Measurements from ENCODE around the gene TFEB.

Gene TFEB

DNA sequence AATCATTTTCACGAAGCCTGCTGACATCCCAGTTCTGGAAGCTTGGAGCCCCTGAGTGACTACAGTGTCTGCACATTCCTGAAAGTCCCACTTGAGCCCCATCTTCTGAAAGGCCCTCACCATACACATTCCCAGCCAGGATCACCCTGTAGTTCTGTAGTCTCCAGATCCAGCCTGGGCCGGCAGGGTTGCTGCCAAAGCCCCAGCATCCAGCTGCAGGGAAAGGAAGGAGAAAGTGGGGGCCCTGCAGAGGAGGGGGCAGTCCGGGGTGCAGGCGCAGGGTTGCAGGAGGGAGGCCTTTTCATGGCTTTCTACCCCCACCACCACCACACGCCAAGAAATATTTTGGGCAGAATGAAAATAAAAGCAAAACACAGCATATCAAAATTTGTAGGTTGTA, 71.1 kb downstream of the TFEB start:
- Histone ChIP-seq H3K9me3 (ENCODE audit: insufficient read depth, low read length) (peaks cover 5% of the 10 kb centered on the region; the same call in 1 of the 2 replicates), H3K9ac (ENCODE audit: insufficient read length, low read depth) (no peak overlapping the region), H3K4me1 (ENCODE audit: insufficient read depth, insufficient read length) (no peaks in the 10 kb centered on the region), H3K36me3 (ENCODE audit: insufficient read depth, insufficient read length, low read length) (no peaks in the 10 kb centered on the region), H3K4me3 (ENCODE audit: insufficient read length, low read depth) (no peak overlapping the region), H3K27me3 (ENCODE audit: insufficient read depth, insufficient read length) (no peaks in the 10 kb centered on the region)
- no peak for DNase-seq (ENCODE audit: low read depth, low spot score)
- TF ChIP-seq SUZ12 (IDR thresholded peaks at IDR 0.05; ENCODE audit: extremely low read depth, insufficient read depth, insufficient read length) (no peak), YY1 (IDR thresholded peaks at IDR 0.05; ENCODE audit: insufficient read depth, insufficient read length) (no peak), ZNF274 (IDR thresholded peaks at IDR 0.05; ENCODE audit: low read depth, low read length) (no peak)

DNA sequence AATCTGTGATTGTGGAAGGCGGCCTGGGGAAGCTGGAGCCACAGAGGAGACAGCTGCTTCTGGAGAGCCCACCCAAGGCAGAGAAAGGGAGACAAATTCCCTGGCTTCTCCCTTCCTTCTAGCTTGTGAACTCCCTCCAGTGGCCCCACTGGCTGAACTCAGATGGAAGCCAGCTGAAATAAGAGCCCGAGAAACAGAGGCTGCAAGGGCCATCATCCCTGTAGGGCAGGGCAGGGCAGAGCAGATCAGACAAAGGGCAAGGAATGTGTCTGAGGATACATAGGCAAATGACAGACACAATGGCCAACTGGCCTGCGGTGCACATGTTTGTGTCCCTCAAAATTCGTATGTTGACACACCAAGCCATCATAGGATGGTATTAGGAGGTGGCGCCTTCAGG, 71.8 kb downstream of the TFEB start:
- no peak for DNase-seq (ENCODE audit: low read depth, low spot score)
- TF ChIP-seq YY1 (IDR thresholded peaks at IDR 0.05; ENCODE audit: insufficient read depth, insufficient read length), result no peak
- TF ChIP-seq ZNF274 (IDR thresholded peaks at IDR 0.05; ENCODE audit: low read depth, low read length), result no peak
- no peak for TF ChIP-seq SUZ12 (IDR thresholded peaks at IDR 0.05; ENCODE audit: extremely low read depth, insufficient read depth, insufficient read length)
- no peaks in the 10 kb centered on the region for H3K9me3 ChIP-seq (ENCODE audit: insufficient read depth, low read length)
- H3K9ac ChIP-seq (ENCODE audit: insufficient read length, low read depth), result no peak overlapping the region
- no peaks in the 10 kb centered on the region for H3K4me1 ChIP-seq (ENCODE audit: insufficient read depth, insufficient read length)
- no peaks in the 10 kb centered on the region for H3K36me3 ChIP-seq (ENCODE audit: insufficient read depth, insufficient read length, low read length)
- H3K27me3 ChIP-seq (ENCODE audit: insufficient read depth, insufficient read length), result no peaks in the 10 kb centered on the region
- no peak overlapping the region for H3K4me3 ChIP-seq (ENCODE audit: insufficient read length, low read depth)

DNA sequence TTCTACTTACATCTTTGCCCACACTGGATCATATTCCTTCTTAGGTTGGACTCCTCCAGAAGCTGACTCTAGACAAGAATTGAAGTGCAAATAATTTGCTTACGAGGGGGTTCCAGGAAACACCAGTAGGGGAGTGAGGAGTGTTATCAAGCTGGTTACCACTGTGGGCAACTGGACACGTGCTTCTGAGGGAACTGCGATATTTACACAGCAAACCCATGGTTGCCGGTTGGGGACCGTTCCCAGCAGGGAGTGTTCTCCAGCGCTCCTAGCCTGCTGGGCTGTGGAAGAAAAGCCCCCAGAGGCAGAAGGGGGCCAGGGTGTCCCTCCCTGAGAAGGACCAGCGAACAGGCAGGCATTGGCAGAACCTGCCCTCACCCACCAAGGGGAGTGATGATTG, 75.5 kb downstream of the TFEB start:
- TF ChIP-seq YY1 (IDR thresholded peaks at IDR 0.05; ENCODE audit: insufficient read depth, insufficient read length), result no peak
- no peak for TF ChIP-seq ZNF274 (IDR thresholded peaks at IDR 0.05; ENCODE audit: low read depth, low read length)
- no peak for TF ChIP-seq SUZ12 (IDR thresholded peaks at IDR 0.05; ENCODE audit: extremely low read depth, insufficient read depth, insufficient read length)
- H3K27me3 ChIP-seq (ENCODE audit: insufficient read depth, insufficient read length), result no peaks in the 10 kb centered on the region
- peaks cover 12% of the 10 kb centered on the region for H3K4me1 ChIP-seq (ENCODE audit: insufficient read depth, insufficient read length)

DNA sequence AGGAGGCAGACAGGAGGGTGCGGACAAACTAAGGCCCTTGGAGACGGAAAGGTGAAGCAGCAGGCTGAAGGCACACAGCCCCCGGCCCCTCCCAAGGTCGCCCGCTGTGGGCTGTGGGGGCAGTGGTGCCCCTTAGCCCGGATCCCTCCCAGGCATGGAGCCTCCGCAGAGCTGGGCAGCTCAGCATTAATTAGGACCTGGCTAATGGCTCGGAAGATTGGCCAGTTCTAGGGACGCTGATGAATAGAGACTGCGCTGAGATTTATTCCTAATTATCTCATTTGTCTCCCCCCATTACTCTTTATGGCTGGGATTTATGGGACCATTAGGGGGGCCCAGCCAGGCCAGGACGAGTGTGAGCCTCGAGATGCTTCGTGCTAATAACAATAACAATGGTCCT, 76.8 kb downstream of the TFEB start:
- DNase-seq (ENCODE audit: low read depth, low spot score), result no peak
- H3K36me3 ChIP-seq (ENCODE audit: insufficient read depth, insufficient read length, low read length), result peaks cover under 1% of the 10 kb centered on the region
- no peaks in the 10 kb centered on the region for H3K9me3 ChIP-seq (ENCODE audit: insufficient read depth, low read length)
- no peak for TF ChIP-seq ZNF274 (IDR thresholded peaks at IDR 0.05; ENCODE audit: low read depth, low read length)
- TF ChIP-seq YY1 (IDR thresholded peaks at IDR 0.05; ENCODE audit: insufficient read depth, insufficient read length), result no peak
- TF ChIP-seq SUZ12 (IDR thresholded peaks at IDR 0.05; ENCODE audit: extremely low read depth, insufficient read depth, insufficient read length), result no peak
- no peak overlapping the region for H3K9ac ChIP-seq (ENCODE audit: insufficient read length, low read depth)
- H3K4me1 ChIP-seq (ENCODE audit: insufficient read depth, insufficient read length), result peaks cover 12% of the 10 kb centered on the region
- no peaks in the 10 kb centered on the region for H3K27me3 ChIP-seq (ENCODE audit: insufficient read depth, insufficient read length)
- H3K4me3 ChIP-seq (ENCODE audit: insufficient read length, low read depth), result no peak overlapping the region

More for the DNA sequence above, 75.5 kb downstream of the TFEB start:
- Histone ChIP-seq H3K9ac (ENCODE audit: insufficient read length, low read depth) (no peak overlapping the region), H3K4me3 (ENCODE audit: insufficient read length, low read depth) (no peak overlapping the region), H3K9me3 (ENCODE audit: insufficient read depth, low read length) (no peaks in the 10 kb centered on the region), H3K36me3 (ENCODE audit: insufficient read depth, insufficient read length, low read length) (no peaks in the 10 kb centered on the region)
- no peak for DNase-seq (ENCODE audit: low read depth, low spot score)

DNA sequence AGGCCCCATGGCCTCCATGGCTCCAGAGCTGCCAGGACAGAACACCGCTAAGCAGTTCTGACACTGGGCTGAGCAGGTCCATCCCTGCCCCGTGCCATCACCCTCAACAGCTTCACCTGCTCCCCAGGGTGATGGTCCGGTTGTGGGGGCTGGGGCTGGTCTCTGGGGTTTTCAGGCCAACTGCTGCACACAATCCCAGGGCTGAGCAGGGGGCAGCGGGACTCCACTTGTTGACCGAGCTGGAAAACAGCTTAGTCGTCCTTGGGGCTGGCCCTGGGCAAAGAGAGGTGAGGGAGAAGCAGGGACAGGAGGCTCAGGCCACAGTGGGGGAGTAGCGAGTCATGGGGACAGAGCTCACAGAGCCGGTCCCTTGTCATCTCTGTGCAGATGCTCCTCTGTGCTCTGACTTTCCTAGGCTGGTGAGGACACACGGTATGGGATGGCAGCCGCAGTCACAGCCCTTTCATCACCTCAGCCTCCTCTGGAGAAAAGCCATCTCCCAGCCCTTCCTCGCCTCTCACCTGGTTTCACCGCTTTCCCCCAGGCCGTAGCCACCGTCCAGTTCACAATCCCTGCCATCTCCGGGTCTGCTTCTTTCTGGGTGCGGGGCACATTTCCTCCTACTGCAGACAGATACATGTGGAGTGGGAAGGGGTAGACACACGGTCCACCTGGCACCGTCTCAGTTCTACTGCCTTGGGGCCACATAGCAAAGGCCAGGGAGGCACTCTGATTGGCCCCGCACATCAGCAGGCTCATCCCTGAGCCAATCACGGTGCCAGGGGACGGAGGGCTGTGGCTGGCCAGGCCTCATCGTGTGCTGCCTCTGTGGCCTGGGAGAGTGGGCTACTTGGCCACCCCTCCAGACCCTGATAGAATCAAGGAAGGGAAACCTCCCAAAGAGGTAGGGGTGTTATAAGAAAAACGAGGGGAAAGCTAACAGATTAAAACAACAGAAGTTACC, 78.0 kb downstream of the TFEB start:
- no peak for DNase-seq (ENCODE audit: low read depth, low spot score)
- Histone ChIP-seq H3K4me3 (ENCODE audit: insufficient read length, low read depth) (no peak overlapping the region), H3K9me3 (ENCODE audit: insufficient read depth, low read length) (no peaks in the 10 kb centered on the region), H3K36me3 (ENCODE audit: insufficient read depth, insufficient read length, low read length) (peaks cover 9% of the 10 kb centered on the region), H3K4me1 (ENCODE audit: insufficient read depth, insufficient read length) (peaks cover 12% of the 10 kb centered on the region), H3K27me3 (ENCODE audit: insufficient read depth, insufficient read length) (no peaks in the 10 kb centered on the region), H3K9ac (ENCODE audit: insufficient read length, low read depth) (no peak overlapping the region)
- TF ChIP-seq YY1 (IDR thresholded peaks at IDR 0.05; ENCODE audit: insufficient read depth, insufficient read length) (no peak), SUZ12 (IDR thresholded peaks at IDR 0.05; ENCODE audit: extremely low read depth, insufficient read depth, insufficient read length) (no peak), ZNF274 (IDR thresholded peaks at IDR 0.05; ENCODE audit: low read depth, low read length) (no peak)

DNA sequence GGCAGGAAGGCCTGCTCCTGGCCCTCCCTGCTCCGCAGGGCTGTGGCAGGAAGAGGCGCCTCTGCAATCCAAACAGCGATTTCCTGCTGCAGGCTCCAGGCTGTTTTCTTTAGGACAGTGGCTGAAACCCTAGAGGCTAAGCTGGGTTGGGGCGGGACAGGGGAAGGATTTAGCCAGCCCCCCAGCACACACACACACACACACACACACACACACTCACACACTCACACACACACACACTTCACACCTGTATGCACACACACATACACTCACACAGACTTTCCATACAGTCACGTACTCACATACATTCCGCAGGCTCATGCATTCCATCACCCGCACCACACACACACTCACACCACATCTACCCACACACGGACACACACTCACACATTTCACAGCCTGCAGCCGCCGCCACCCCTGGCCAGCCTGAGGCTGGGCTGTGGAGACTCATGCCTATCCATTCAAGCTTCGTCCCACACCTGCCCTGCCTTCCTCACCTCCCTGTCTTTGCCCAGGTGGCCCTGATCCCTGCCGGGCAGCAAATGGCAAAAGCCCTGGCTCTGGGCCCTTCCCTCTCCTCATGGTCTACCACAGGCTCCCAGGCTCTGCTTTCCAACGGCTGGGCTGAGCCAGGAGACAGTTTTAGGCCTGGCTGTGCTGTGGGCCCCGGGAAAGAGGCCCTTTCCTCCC, 79.3 kb downstream of the TFEB start:
- H3K9me3 ChIP-seq (ENCODE audit: insufficient read depth, low read length), result no peaks in the 10 kb centered on the region
- DNase-seq (ENCODE audit: low read depth, low spot score), result no peak
- no peak overlapping the region for H3K9ac ChIP-seq (ENCODE audit: insufficient read length, low read depth)
- no peaks in the 10 kb centered on the region for H3K27me3 ChIP-seq (ENCODE audit: insufficient read depth, insufficient read length)
- TF ChIP-seq SUZ12 (IDR thresholded peaks at IDR 0.05; ENCODE audit: extremely low read depth, insufficient read depth, insufficient read length), result no peak
- no peak for TF ChIP-seq YY1 (IDR thresholded peaks at IDR 0.05; ENCODE audit: insufficient read depth, insufficient read length)
- no peak for TF ChIP-seq ZNF274 (IDR thresholded peaks at IDR 0.05; ENCODE audit: low read depth, low read length)
- peaks cover 19% of the 10 kb centered on the region for H3K36me3 ChIP-seq (ENCODE audit: insufficient read depth, insufficient read length, low read length)
- H3K4me1 ChIP-seq (ENCODE audit: insufficient read depth, insufficient read length), result peaks cover 12% of the 10 kb centered on the region
- no peak overlapping the region for H3K4me3 ChIP-seq (ENCODE audit: insufficient read length, low read depth)

DNA sequence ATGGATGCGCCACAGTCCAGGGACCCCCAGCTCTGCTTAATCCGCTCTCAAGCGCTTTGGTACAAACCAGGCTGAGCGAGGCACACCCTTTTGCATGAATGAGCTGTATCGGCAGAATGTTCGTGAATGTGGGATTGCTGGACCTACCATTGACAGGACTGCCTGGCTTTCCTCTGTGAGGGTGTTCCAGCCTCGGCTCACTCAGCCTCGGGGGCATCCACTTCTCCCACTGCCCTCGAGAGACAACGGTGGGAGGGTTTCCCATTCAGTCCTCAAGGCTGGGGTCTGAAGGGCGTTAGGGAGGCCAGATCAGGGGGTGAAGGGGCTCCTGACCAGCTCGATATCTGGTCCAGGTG, 79.8 kb downstream of the TFEB start:
- Histone ChIP-seq H3K27me3 (ENCODE audit: insufficient read depth, insufficient read length) (no peaks in the 10 kb centered on the region), H3K9me3 (ENCODE audit: insufficient read depth, low read length) (no peaks in the 10 kb centered on the region), H3K36me3 (ENCODE audit: insufficient read depth, insufficient read length, low read length) (peaks cover 19% of the 10 kb centered on the region), H3K4me3 (ENCODE audit: insufficient read length, low read depth) (no peak overlapping the region), H3K4me1 (ENCODE audit: insufficient read depth, insufficient read length) (peaks cover 12% of the 10 kb centered on the region), H3K9ac (ENCODE audit: insufficient read length, low read depth) (peak overlapping the region; percentile 32)
- TF ChIP-seq ZNF274 (IDR thresholded peaks at IDR 0.05; ENCODE audit: low read depth, low read length) (no peak), SUZ12 (IDR thresholded peaks at IDR 0.05; ENCODE audit: extremely low read depth, insufficient read depth, insufficient read length) (no peak), YY1 (IDR thresholded peaks at IDR 0.05; ENCODE audit: insufficient read depth, insufficient read length) (no peak)
- DNase-seq (ENCODE audit: low read depth, low spot score), result no peak

All from NT2/D1 (cell line).